Left ventricle myocardium superior (tissue), 1 donor: ENCODE data around the gene NBEA. TPM values are rescaled to one million over a fixed set of nuclear protein-coding genes. Genes with fewer than 3 reads are reported as not detected.

Source experiments
- ATAC-seq: fragments of 200-7000 bp; cut with Tn5 transposase; one replicate; pipeline ENCODE4 v1.9.1; 2020; ENCODE audit warnings: mild to moderate bottlenecking, moderate library complexity
- DNase-seq: peaks from one replicate; pipeline ENCODE4 v3.0.0-alpha.2; 2020
- intact Hi-C: fragments of 100-400 bp; cut with micrococcal nuclease; formaldehyde crosslinking; loops from one replicate; pipeline ENCODE4 v1.11.0; 2022
- total RNA-seq: library from RNA; stranded (reverse); fragmentation: NEBNext Ultra II Directional; extraction: Animal tissue kit (Norgen Biotek cat#: 25700); gene quantifications from one replicate; pipeline ENCODE4 v1.2.1, GENCODE V29; 2021
- donor health status: DM: no; HTN: yes; CAD: no; lungs with severe emphysema.

NBEA gene
- total RNA-seq, 1 donor from 2014 or later = 20.7 TPM

DNA sequence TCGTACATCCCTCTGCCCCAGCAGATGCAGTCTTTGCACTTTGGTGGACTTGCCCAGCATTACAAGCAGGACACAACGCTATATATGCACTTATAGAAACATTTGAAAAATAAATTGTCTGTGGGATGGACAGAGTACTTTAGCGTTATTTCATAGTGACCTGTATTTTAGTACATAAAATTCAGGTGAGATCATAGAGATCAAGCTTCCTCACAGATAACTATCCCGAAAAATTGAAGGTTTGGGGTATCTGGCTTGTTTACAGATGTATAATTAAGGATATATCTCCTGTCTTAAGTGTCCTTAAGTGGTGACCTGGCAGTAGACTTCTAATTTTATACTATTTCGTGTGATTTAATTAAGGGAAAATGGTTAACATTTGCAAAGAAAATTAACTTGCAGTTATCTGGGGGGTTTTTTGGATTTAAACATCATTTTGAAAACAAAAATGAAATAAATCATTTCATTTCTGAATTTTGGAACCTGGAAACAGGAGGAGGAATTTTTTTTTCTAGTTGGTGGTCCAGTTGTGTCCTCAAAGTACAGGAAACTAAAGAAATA lies 535.4 kb downstream of the NBEA start:
- intact Hi-C loops = no loop called here
- no peak for ATAC-seq
- no peak for DNase-seq

DNA sequence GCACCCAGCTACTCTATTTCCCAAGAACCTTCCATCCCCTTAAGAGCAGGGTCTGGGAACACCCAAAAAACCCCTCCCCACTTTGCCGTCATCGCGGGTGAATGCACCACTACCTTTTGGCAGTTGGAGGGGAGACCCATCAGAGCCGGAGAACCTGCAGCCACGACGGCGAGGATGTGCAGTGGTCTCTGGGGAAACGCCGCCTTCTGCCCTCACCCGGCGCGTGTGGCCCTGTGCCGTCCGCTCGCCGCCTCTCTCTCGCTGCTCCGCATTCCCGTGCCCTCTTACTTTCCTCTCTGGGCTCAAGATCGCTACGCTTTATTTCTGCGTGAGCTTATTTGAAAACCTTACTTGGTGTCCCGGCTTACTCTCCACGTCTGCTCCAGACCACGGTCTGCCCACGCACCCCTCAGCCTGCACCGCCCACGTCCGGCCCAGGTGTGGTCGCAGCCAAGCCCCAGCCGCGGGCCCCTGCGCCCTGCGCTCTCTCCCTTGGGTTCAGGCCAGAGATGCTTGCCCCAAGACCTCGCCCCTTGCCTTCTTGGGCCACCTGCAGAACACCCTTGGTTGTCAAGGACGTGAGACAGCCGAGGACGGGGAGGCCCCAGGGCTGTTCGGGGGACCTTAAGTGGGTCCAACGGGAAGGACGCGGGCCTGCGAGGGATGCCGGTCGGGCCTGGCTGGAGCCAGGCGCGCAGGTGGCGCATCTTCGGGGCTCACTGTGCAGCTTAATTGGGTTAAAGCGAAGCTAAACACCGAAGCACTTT lies 536.4 kb downstream of the NBEA start:
- intact Hi-C loops = no loop called here
- no peak for DNase-seq
- no peak for ATAC-seq

DNA sequence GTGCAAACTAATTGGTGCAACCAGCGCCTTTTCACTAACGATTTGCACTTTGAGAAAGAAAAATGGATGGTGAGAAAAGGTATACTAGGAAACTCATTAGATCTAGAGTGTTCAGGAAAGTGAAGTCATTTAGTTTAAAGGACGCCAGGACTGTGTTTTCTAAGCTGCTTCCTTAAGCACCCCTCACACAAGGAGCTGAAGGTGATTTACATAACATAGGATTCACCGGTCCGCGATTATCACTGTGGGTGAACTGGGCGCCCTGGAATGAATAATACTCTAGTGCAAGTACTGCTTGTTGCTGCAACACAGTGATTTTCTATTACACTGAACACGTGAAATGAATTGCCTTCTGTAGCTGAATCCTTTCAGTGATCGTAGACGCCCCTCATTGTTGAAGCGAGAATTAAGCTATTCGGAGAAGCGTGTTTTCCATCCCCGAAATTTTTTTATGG lies 537.0 kb downstream of the NBEA start:
- ATAC-seq (no peak), DNase-seq (no peak)
- intact Hi-C loops = no loop called here

DNA sequence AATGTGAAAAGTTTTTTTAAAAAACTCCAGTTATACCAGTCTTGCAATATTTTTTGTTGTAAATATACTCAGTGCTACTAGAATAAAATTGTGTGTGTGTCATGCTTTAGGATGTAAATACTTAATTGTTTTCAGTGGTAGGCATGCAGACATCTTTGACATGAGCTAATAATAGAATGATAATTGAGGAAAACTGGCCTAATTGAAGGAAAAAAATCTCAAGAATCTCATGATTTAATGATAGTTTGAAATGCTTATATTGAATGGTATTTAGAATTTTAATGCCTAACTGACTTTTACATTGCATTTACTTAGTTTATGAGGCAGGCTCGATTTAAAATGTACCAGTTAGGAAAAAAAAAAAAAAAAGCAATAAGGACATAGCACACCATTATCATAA lies 537.6 kb downstream of the NBEA start:
- DNase-seq (no peak), ATAC-seq (no peak)
- intact Hi-C loops = no loop called here

DNA sequence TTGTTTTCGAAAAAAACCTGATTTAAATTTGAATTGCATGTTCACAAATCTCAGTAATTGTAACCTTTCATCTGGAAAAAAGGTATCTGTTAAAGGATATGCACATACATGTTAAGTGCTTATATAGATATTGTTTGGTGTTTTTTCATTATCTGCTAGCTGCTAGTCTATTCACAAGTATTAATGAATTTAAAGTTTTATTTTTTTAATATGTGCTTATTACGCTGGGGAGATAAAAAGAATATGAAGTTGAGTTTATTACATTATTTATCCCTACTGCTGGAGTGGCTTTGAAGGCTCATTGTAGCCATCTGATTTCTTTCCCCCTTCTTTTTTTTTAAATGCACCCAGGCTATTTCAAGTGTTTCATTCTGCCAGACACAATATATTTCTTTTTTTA lies 538.3 kb downstream of the NBEA start:
- intact Hi-C loops = no loop called here
- no peak for DNase-seq
- no peak for ATAC-seq

DNA sequence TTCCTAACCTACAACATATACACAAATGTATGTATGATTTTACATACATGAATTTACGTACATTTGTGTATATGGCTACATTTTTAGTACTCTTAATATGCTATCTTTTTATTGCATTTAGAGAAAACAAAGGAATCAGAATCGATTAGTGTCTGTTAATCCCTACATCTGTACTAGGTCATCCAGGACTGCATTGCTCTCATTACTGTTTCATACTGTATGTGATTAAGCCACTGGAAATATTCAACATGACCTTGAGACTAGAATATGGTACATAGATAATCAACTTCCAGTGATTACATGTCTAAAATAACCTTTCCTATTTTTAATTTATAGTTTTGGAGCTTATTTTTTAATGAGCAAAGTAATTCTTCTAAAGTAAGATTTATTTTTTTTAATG lies 539.7 kb downstream of the NBEA start:
- intact Hi-C loops = no loop called here
- DNase-seq (no peak), ATAC-seq (no peak)

DNA sequence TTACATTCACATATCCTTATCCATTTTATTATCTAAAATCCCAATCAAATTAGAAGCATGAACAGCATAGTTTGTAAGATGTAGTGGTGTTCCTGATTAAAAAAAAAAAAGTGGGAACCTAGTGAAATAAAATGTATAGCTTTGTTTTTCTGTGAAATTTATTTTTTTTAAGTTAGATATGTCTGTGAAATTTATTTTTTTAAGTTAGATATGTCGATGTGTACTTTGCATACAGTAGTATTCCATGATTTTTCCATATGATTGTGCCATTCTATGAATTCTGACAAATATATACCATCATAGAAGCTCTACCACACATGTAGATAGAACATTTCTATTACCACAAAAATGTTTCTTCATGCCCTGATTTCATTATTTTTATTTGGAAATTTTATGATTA lies 540.5 kb downstream of the NBEA start:
- DNase-seq (no peak), ATAC-seq (no peak)
- intact Hi-C loops = no loop called here

DNA sequence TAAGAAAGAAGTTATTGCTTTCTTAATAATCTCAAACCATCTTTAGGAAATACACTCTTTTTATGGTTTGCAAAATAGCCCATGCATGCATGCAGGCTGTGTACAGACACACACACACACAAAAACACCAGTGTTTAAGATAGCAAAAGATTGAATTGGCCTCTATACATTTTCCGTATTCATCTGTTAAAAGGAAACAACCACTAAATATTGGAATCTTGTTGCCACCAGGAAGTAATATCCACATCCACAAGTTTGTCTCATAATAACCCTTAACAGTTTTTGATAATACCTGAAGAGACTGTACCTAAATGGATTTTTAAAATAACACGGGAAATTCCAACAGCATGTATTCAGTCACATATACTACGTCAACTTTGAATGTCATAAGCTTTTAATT lies 541.7 kb downstream of the NBEA start:
- intact Hi-C loops = no loop called here
- ATAC-seq = no peak
- no peak for DNase-seq

DNA sequence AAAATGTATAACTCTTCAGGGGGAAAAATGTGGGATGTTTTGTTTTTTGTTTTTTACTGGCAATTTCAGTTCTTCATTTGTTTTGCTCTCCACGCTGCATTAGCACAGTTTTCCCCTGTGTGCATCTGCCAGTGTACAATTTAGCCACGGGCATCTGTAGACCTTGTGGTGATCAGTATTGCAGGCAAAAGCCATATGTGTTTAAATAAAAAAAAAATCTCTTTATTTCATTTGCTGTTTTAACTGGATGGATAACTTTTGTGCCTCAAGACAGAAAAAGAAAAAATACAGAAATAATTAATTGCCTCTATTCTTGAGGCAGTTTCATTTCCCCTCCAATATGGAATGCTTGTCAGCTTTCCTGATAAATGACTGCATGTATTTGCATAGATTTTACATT lies 542.3 kb downstream of the NBEA start:
- ATAC-seq (no peak), DNase-seq (no peak)
- intact Hi-C loops = no loop called here

DNA sequence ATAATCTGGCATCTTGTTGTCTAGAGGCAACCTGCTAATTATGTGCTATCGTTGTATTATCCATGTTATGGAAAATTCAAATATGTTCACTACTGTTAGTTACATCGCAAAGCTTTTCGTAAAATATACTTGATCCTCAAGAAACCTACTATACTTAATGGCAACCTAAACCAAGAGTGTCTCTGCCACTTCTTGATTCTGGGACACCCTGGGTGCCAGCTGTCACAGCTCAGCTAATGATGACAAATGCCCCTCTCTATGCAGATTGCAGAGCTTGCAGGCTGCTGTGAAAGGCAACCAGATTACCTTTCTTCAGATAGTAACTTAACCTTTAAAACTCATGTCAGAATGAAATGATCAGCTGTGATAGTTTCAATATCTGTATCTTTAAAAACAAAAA lies 543.4 kb downstream of the NBEA start:
- DNase-seq (no peak), ATAC-seq (no peak)
- intact Hi-C loops = no loop called here

DNA sequence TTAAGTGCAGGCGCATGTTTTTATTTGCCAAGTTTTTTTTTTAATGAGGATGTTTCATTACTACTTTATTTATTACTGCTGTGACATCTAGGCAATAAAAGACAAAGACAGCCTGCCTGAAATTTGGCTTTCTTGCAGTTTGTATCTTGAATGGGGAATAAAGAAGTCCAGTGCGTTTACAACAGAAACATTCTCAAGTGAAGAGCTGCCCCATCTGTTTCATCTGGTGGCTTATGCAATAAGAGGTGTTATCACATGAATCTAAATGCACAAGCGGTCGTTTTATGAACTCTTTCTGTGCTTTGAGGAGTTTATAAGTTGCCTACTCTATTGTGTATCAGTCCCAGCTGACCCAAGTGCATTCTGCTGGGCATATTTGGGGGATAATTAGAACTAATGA lies 547.0 kb downstream of the NBEA start:
- DNase-seq (no peak), ATAC-seq (no peak)
- intact Hi-C loops = no loop called here

DNA sequence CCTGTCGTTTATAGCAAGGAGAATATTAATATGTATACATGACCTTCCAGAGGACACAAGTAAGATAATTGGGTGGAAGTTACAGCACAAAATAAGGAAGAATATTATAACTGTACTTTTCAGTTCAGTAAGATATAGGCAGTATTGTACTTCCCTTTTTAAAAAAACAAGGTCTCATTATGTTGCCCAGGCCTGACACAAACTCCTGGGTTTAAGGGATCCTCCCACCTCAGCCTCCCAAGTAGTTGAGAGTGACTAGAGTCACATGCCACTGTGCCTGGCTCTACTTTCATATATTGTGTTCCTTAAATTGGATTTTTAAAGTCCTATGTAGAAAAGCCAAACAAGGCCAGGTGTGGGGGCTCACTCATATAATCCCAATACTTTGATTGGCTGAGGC lies 553.9 kb downstream of the NBEA start:
- ATAC-seq (no peak), DNase-seq (no peak)
- intact Hi-C loops = no loop called here

DNA sequence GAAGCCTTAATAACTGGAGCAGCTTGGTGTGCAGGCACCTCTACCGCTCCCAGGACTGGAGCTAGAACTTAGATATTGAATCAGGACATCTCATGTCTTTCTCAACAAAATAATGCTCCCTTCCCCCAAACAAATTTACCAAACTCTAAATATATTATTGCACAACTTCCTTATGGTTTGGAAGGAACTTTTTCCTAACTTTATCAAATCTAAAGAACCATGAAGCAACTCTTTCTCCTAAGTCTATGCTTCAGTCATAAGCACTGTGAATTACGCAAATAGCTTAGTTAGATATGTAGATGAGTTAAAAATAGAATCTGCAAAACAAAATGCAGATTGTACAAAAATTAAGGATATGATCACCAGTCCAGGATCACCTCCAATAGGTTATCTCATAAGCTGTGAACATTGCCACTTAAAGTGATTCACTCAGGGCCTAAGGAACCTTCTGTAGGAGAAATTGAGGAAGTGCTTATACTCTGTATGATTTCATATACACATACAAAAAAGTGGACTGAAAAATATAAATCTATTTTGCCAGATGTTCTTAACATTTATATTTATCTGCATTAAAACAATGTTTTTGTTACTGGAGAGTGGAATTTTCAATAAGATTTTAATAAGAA lies 554.8 kb downstream of the NBEA start:
- intact Hi-C loops = no loop called here
- no peak for ATAC-seq
- DNase-seq = no peak

DNA sequence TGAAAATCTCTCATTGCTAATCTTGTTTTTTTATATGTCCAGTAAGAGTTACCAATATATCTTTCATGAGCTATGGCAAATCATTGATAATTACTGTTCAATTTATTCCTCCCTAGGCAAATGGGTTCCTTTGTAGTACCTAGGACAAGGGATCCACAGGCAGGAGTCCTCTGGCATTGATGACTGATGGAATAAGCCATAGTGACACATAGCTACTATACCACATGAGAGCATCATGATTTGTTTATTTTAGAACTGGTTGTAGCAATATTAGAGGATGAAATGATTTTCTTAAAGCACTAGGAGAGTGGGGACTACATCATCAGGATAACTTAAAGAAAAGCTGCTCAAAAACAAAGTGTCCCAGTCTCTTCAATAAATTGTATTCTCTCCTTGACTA lies 556.2 kb downstream of the NBEA start:
- intact Hi-C loops = no loop called here
- no peak for DNase-seq
- ATAC-seq = no peak

DNA sequence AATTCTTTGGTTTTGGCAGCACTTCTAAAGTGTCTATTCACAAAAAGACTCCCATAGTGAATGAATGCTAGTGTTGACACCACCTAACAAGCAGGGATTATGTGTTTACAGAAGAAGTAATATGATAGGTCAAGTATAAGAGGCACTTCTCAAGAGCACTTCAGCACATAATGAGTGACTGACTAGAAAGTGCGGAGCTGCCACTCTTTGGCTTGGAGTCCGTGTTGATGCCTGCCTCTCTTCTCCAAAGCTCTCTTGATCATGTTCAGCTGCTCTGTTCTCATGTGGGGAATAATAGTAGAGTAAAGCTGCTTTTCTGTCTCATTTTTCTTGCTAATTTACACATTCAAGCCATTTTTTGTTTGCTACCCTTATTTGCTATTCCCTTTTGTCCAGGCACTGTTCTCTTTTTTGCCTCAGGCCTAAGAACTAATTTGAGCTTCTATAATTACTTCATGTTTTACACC lies 557.2 kb downstream of the NBEA start:
- DNase-seq (peak; percentile 31), ATAC-seq (peak; percentile 98)
- intact Hi-C loops = no loop called here

DNA sequence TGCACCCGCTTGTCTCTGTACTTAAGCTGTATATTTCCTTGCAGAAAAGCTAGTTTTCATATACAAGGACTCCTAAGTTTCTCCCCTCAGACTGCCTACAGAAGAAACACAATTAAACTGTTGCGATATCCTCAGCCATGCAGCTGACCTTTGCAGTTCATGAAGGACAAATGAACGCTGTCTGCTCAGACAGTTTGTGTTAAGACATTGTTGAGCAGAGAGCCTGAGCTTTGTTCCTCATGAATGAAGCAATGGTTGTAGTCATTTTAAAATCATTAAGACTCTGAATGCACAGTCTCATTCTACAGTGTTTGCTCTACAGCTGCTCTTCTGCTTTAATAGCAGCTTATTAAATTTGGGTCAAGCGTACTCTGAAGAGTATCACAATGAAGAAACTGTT lies 557.6 kb downstream of the NBEA start:
- intact Hi-C loops = no loop called here
- no peak for DNase-seq
- ATAC-seq = peak; percentile 34

DNA sequence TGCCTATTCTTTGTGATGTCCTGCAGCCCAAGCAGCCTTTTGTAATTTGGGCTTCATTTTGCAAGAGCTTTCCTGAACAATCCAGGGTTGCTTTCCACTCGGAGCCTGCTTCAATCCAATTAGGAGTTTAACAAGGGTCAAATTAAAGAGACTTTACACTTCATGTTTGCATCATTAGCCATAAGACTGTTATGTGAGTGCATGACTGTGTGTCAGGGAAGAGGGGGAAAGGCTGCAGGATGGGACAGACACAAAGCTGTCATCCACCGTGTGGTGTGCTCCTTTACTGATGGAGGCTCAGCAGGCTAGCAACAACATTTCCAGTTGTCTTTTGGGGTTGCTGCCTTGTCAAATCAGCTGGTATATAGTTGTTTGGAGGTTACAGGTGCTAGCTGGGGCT lies 558.1 kb downstream of the NBEA start:
- intact Hi-C loops = no loop called here
- ATAC-seq (no peak), DNase-seq (no peak)

DNA sequence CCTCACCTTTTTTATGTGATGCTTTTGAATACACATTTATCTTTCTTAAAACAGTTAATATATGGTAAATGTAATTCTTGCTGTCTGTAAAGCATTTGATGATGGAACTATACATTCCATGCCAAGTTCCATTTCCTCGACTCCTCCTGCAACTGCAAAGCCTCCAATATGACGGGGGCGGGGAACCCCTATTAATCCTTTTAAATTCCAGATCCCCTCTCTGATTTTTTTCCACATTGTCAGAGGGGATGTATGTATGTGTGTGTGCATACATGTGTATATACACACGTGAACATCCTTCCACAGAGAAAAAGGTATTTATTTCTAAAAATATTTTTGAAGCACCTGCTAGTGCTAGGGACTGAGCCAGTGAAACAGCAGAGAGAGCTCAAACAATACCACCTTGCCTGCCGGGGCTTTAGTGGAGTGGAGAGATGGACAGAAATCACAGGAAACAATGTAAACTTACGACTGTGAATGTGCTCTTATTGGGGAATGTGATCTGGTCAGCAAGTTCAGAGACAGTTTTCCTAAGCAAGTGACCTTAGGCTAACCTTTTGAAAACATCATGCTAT lies 559.7 kb downstream of the NBEA start:
- no peak for ATAC-seq
- intact Hi-C loops = no loop called here
- no peak for DNase-seq

DNA sequence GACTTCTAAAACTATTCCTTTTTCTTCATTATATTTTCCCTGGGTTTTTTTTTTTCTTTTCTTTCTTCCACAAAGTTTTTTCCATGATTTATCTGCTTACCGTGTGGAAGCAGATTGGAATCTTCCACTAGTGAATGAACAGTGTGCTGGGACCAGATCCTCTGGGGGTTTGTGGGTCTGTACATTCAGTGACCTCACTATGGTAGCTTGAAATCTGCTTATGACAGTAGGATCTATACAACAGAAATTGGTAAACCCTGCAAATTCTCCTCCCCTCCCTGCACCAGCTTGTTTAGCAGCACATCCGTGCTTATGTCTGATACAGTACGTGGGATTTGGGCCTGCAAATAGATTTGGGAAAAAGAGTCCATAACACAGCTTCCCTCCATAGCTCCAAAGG lies 560.4 kb downstream of the NBEA start:
- DNase-seq (no peak), ATAC-seq (no peak)
- intact Hi-C loops = no loop called here

DNA sequence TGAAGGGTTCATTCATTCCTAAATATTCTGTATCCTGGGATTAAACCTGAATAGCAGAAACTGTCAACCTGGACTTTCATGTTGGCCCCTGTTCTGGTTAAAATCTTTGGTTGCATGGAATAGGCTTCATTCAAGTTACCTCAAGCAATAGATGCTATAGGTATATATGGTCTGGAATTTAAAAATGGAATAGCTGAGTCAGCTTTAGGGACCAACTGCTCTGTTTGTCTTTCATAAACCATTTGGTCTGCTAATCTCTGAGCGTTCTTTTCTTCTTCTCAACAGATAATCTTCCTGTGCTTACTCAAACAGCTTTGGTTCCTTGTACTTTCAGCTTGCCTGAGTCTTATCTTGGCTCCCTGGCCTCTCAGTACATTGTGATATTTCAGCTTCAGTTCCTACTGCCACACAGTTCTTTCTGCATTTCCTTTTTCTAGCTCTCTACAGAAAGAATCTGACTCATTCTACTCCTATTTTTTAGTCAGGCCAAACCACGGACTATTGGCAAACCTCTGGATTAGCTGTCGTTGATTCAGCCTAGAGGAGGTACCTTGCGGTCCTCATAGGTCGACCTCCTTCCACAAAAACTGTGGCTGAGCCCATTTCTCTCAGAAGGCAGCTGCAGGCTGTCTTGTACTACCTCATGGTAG lies 570.3 kb downstream of the NBEA start:
- peak; percentile 90 for ATAC-seq
- intact Hi-C loops = no loop called here
- DNase-seq = no peak
